Inferior parietal cortex (tissue), 1 donor: ENCODE data around the gene STRA6.

ENCODE experiments used
- DNase-seq: peaks from one replicate; pipeline ENCODE4 v3.0.0-alpha.2; 2016; ENCODE audit errors: extremely low spot score

Gene STRA6

DNA sequence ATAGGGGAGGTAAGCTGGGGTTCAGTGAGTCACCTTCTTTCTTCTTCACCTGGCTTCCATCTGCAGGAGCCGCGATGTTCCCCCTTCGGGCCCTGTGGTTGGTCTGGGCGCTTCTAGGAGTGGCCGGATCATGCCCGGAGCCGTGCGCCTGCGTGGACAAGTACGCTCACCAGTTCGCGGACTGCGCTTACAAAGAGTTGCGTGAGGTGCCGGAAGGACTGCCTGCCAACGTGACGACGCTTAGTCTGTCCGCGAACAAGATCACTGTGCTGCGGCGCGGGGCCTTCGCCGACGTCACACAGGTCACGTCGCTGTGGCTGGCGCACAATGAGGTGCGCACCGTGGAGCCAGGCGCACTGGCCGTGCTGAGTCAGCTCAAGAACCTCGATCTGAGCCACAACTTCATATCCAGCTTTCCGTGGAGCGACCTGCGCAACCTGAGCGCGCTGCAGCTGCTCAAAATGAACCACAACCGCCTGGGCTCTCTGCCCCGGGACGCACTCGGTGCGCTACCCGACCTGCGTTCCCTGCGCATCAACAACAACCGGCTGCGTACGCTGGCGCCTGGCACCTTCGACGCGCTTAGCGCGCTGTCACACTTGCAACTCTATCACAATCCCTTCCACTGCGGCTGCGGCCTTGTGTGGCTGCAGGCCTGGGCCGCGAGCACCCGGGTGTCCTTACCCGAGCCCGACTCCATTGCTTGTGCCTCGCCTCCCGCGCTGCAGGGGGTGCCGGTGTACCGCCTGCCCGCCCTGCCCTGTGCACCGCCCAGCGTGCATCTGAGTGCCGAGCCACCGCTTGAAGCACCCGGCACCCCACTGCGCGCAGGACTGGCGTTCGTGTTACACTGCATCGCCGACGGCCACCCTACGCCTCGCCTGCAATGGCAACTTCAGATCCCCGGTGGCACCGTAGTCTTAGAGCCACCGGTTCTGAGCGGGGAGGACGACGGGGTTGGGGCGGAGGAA is 69.6 kb downstream of the STRA6 start:
- no peak for DNase-seq

DNA sequence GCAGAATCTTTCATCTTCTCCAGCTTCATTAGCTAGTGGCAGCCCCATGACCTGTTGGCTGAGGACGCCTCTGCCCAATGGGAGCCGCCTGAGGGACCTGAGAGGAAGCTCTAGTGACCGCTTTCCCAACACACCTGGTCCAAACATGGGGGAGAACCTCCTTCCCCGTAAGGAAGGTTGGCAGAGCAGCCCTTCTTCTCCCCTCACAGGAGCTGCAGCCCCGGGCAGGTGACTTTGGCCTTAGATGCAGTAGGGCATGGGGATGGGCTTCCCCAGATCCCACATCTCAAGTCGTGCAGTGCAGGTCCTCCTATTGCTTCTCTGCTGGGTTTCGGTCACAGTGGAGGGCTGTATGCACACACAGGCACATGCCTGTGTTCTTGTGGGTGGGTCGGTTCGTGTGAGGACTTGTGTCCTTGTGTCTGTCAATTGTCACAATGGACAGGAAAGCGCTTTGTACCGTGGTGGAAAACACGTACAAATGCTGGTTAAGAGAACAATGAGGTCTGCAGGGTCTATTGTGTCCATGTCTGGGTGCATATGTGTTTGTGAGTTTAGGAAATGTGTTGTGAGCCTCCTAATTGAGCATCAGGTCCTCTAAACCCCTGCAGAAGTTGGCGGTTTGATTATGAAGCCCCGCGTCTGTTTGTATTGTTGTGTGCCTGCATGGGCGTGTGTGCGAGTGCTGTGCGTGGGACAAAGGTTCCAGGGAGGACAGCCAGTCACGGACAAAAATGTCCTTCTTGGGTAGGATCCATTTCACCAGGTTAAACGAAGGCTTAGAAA is 70.8 kb downstream of the STRA6 start:
- no peak for DNase-seq

DNA sequence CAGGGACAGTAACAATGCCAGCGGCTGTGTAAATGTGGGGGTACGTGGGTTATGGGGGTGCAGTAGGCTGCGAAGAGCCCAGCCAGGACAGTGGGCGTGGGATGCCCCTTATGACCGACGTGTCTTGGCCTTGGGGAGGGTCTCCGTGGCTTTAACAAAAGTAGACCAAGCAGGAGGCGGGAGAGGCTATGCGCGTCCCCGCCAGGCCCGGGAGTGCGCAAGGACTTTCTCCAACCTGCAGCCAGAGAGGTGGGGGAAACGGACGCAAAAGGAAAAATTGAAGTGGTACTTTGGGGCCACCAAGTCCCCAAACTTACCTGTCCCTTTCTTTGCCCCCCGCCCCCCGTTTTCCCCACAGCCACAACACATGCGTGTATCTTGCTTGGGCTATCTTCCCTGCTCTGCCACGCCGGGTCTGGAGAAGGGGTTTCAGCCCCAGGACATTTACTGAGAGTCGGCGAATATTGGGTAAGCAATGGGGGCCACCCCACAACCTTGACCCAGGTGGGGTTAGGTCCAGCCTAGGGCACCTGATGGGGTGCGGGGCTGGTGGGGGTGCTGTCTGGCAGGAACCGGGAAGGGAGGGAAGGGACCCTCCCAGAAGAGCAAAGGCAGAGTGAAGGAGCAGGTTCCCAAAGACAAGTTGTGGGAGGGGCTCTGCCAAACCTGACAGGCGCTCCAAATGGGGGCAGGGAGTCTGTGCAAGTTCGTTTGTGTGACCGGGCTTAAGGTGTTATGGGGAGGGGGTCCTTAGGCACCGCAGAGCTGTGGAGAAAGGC is 71.5 kb downstream of the STRA6 start:
- DNase-seq: no peak

GRCh38 chr15:74130155-74130848 is 72.3 kb downstream of the STRA6 start, which contains the start of gene ISLR2:
Gene ISLR2 (plus strand): TSS chr15:74130586. CDS start chr15:74132755, 2,169 bp downstream.
- DNase-seq: no peak

GRCh38 chr15:74129586-74130154 is 72.9 kb downstream of the STRA6 start:
- DNase-seq: no peak
